Measurements from ENCODE around the gene HYAL4. TPM values are rescaled to one million over a fixed set of nuclear protein-coding genes. Genes with fewer than 3 reads are reported as not detected.

The HYAL4 gene
- total RNA-seq, 2 experiments from 2014 or later: not detected

GRCh38 chr7:123860848-123861247 is 15.9 kb downstream of the HYAL4 start:
- no peaks in the 10 kb centered on the region for H3K36me3 Mint-ChIP-seq
- H3K4me1 Mint-ChIP-seq: no peaks in the 10 kb centered on the region
- H3K4me3 Mint-ChIP-seq: no peak overlapping the region
- H3K27ac Mint-ChIP-seq: no peak overlapping the region
- ATAC-seq (no peak), DNase-seq (no peak)
- no peaks in the 10 kb centered on the region for H3K9me3 Mint-ChIP-seq (ENCODE audit: low read depth)
- peaks cover 10% of the 10 kb centered on the region for H3K27me3 Mint-ChIP-seq
- CTCF ChIA-PET: no interaction called here

DNA sequence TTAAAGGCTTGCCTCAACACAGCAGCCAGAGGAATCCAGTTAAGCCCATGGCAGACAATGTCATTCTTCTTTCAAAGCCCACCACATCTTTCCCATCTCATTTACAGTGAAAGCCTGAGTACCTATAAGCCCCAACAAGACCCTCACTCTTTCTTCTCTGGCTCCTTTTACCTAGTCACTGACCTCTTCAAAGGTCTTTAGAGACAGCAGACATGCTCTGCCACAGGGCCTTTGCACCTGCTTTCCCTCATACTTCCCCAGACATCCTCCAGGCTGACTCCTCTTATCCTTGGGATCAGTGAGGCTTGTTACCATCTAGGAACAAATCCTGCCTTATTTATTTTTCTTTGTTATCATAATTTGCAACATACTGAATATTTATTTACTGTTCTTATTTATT is 17.8 kb downstream of the HYAL4 start:
- H3K4me1 Mint-ChIP-seq: no peaks in the 10 kb centered on the region
- H3K9me3 Mint-ChIP-seq (ENCODE audit: low read depth): no peaks in the 10 kb centered on the region
- no peak overlapping the region for H3K4me3 Mint-ChIP-seq
- no peaks in the 10 kb centered on the region for H3K36me3 Mint-ChIP-seq
- ATAC-seq (no peak), DNase-seq (no peak)
- no peak overlapping the region for H3K27ac Mint-ChIP-seq
- H3K27me3 Mint-ChIP-seq: peaks cover 8% of the 10 kb centered on the region
- CTCF ChIA-PET: no interaction called here

- no peaks in the 10 kb centered on the region for H3K9me3 Mint-ChIP-seq (ENCODE audit: low read depth)
- peaks cover 8% of the 10 kb centered on the region for H3K27me3 Mint-ChIP-seq
- H3K4me3 Mint-ChIP-seq: no peak overlapping the region
- DNase-seq: no peak
- H3K27ac Mint-ChIP-seq: no peak overlapping the region
- CTCF ChIA-PET: interaction anchor here (4.1 kb wide), 1 partner anchor 182 kb away, joined by 28 read pairs; no protein-coding TSS in a partner anchor
- no peaks in the 10 kb centered on the region for H3K36me3 Mint-ChIP-seq
- no peaks in the 10 kb centered on the region for H3K4me1 Mint-ChIP-seq
- no peak for ATAC-seq
These were observed 18.5 kb downstream of the HYAL4 start for GRCh38 chr7:123863461-123863860.

- CTCF ChIA-PET: interaction anchor here (3.1 to 4.1 kb wide), 2 partner anchors 65 to 182 kb away, joined by 20 to 28 read pairs; no protein-coding TSS in a partner anchor
- Mint-ChIP-seq H3K4me1 (no peaks in the 10 kb centered on the region), H3K27ac (no peak overlapping the region), H3K27me3 (peaks cover 4% of the 10 kb centered on the region), H3K36me3 (no peaks in the 10 kb centered on the region), H3K4me3 (no peak overlapping the region), H3K9me3 (ENCODE audit: low read depth) (no peaks in the 10 kb centered on the region)
- DNase-seq (no peak), ATAC-seq (no peak)
These were observed 19.0 kb downstream of the HYAL4 start for GRCh38 chr7:123864012-123864411.

DNA sequence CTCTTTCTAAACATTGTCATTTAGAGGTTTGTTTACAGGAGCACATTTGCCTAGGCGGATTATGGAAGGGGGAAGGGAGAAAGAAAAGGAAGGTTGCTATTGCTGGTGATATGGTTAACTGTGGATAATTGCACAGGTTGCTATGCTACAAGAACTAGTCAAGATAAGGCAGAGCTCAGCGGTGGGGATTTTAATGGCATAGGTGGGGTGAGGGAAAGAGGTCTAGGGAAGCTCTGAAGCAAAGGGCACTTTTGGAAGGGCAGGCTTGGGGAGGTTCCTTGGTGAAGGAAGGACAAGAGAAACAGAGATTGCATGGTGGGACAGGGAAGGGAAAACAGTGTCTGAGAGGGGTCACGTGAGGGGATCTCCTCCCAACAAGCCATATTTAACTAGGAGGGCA is 19.5 kb downstream of the HYAL4 start:
- CTCF ChIA-PET: interaction anchor here (0.9 to 4.1 kb wide), 10 partner anchors 9 to 269 kb away, joined by 3 to 28 read pairs (median 4); partner anchors contain the start of gene WASL
- Mint-ChIP-seq H3K4me3 (no peak overlapping the region), H3K9me3 (ENCODE audit: low read depth) (no peaks in the 10 kb centered on the region)

DNA sequence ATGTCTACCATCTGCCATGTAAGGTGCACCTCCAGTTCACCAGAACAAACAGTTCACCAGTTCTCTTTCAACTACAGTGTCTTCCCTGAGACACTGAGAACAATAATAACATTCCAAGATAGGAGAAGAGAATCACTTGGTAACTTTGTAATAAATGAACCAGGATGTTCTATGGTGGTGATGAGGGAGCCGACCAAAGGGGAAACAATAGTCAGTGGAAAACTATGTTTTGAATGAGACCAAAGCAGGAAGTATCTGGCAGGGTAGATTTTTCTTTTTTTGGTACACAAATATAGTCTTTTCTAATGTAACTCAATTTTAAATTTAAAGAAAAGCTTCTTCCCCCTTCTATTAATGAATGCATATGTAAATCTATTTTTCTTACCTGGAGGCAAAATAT is 20.0 kb downstream of the HYAL4 start:
- Mint-ChIP-seq H3K36me3 (no peaks in the 10 kb centered on the region), H3K27me3 (peaks cover 4% of the 10 kb centered on the region), H3K9me3 (ENCODE audit: low read depth) (no peaks in the 10 kb centered on the region), H3K4me3 (no peak overlapping the region), H3K27ac (no peak overlapping the region), H3K4me1 (no peaks in the 10 kb centered on the region)
- DNase-seq (no peak), ATAC-seq (no peak)
- CTCF ChIA-PET: interaction anchor here (0.7 to 4.1 kb wide), 17 partner anchors 9 to 270 kb away, joined by 3 to 28 read pairs (median 3); partner anchors contain the start of gene WASL

More for the DNA sequence above, 19.5 kb downstream of the HYAL4 start:
- Mint-ChIP-seq H3K4me1 (no peaks in the 10 kb centered on the region), H3K27ac (no peak overlapping the region), H3K36me3 (no peaks in the 10 kb centered on the region), H3K27me3 (peaks cover 4% of the 10 kb centered on the region)
- DNase-seq (no peak), ATAC-seq (no peak)

GRCh38 chr7:123865517-123866117 is 20.6 kb downstream of the HYAL4 start:
- DNase-seq (peak; percentile 53), ATAC-seq (peak; percentile 66)
- no peaks in the 10 kb centered on the region for H3K4me1 Mint-ChIP-seq
- H3K36me3 Mint-ChIP-seq: no peaks in the 10 kb centered on the region
- H3K27ac Mint-ChIP-seq: no peak overlapping the region
- no peaks in the 10 kb centered on the region for H3K9me3 Mint-ChIP-seq (ENCODE audit: low read depth)
- H3K4me3 Mint-ChIP-seq: no peak overlapping the region
- CTCF ChIA-PET: interaction anchor here (0.7 to 4.1 kb wide), 17 partner anchors 10 to 270 kb away, joined by 3 to 28 read pairs (median 3); partner anchors contain the start of gene WASL
- H3K27me3 Mint-ChIP-seq: peaks cover 4% of the 10 kb centered on the region

GRCh38 chr7:123867225-123867624 is 22.3 kb downstream of the HYAL4 start:
- CTCF ChIA-PET: interaction anchor here (3.1 to 4.1 kb wide), 2 partner anchors 68 to 185 kb away, joined by 20 to 28 read pairs; no protein-coding TSS in a partner anchor
- ATAC-seq (no peak), DNase-seq (no peak)
- no peaks in the 10 kb centered on the region for H3K36me3 Mint-ChIP-seq
- no peaks in the 10 kb centered on the region for H3K4me1 Mint-ChIP-seq
- peaks cover 4% of the 10 kb centered on the region for H3K27me3 Mint-ChIP-seq
- H3K9me3 Mint-ChIP-seq (ENCODE audit: low read depth): no peaks in the 10 kb centered on the region
- H3K4me3 Mint-ChIP-seq: no peak overlapping the region
- no peak overlapping the region for H3K27ac Mint-ChIP-seq

DNA sequence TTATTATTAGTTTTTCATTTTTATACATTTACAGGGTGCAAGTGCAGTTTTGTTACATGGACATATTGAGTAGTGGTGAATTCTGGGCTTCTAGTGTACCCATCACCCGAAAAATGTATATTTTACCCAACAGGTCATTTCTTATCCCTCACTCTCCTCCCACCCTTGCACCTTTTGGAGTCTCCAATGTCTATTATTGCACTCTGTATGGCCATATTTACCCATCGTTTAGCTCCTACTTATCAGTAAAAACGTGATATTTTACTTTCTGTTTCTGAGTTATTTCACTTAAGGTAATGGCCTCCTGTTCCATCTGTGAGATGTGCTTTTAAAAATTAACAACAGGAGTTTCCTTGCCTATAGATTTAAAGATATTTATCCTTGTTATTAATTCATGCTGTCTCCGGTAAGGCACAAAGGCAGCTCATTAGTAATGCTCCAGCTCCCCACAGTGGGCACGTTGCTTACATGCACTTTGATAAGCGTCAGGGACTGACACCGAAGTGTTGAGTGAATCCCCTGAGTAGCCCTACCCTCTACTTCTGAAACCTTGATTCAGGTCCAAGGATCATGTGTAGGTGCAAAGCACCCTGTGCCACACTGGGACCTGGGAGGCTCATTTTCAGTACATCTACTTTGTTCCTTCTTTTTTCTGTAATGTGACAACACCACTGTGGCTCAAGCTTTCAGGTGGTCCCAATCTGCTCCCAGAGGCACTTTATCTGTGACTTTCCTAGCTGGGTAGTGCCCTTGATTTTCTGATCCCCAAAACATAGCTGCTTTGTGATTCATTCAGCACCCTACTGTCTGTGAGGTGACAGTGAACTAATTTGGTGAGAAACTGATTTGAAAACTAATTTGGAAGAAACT is 27.3 kb downstream of the HYAL4 start:
- Mint-ChIP-seq H3K27me3 (peaks cover 3% of the 10 kb centered on the region), H3K36me3 (no peaks in the 10 kb centered on the region), H3K4me1 (no peaks in the 10 kb centered on the region), H3K27ac (no peak overlapping the region), H3K4me3 (no peak overlapping the region), H3K9me3 (ENCODE audit: low read depth) (no peaks in the 10 kb centered on the region)
- ATAC-seq (peak; percentile 81), DNase-seq (peak; percentile 59)
- CTCF ChIA-PET: interaction anchor here (1.1 to 2.5 kb wide), 8 partner anchors 15 to 378 kb away, joined by 3 to 14 read pairs (median 6); no protein-coding TSS in a partner anchor

DNA sequence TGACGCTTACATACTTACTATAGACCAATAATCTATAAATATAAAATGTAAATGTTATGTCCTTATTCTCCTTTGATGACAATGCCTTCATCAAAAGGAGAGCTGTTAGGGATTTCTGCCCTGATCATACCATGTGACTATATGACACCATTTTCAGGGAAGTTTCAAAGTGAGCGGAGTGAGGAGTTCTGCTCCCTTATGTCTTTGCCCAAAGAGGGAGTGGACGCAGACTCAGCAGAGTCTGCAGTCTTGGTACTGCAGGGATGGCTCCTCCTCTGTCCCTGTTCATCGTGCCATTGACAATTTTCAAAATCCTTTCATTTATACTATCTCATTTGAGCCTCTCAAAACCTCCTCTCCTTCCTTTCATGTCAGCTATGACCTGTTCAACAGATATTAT is 27.9 kb downstream of the HYAL4 start:
- Mint-ChIP-seq H3K4me3 (no peak overlapping the region), H3K9me3 (ENCODE audit: low read depth) (no peaks in the 10 kb centered on the region), H3K36me3 (no peaks in the 10 kb centered on the region), H3K27ac (no peak overlapping the region), H3K4me1 (no peaks in the 10 kb centered on the region), H3K27me3 (peaks cover 3% of the 10 kb centered on the region)
- ATAC-seq (no peak), DNase-seq (no peak)
- CTCF ChIA-PET: interaction anchor here (1.1 to 2.5 kb wide), 8 partner anchors 15 to 378 kb away, joined by 3 to 14 read pairs (median 6); no protein-coding TSS in a partner anchor

- Mint-ChIP-seq H3K4me3 (no peak overlapping the region), H3K27ac (no peak overlapping the region), H3K36me3 (no peaks in the 10 kb centered on the region), H3K9me3 (ENCODE audit: low read depth) (no peaks in the 10 kb centered on the region), H3K27me3 (peaks cover 3% of the 10 kb centered on the region), H3K4me1 (no peaks in the 10 kb centered on the region)
- CTCF ChIA-PET: no interaction called here
- ATAC-seq (no peak), DNase-seq (no peak)
These were observed 31.7 kb downstream of the HYAL4 start for GRCh38 chr7:123876557-123877256.

- no peaks in the 10 kb centered on the region for H3K9me3 Mint-ChIP-seq (ENCODE audit: low read depth)
- ATAC-seq (no peak), DNase-seq (no peak)
- CTCF ChIA-PET: interaction anchor here (1.4 kb wide), 1 partner anchor 81 kb away, joined by 3 read pairs; no protein-coding TSS in a partner anchor
- peaks cover 3% of the 10 kb centered on the region for H3K27me3 Mint-ChIP-seq
- no peak overlapping the region for H3K27ac Mint-ChIP-seq
- H3K4me1 Mint-ChIP-seq: no peaks in the 10 kb centered on the region
- H3K36me3 Mint-ChIP-seq: no peaks in the 10 kb centered on the region
- H3K4me3 Mint-ChIP-seq: no peak overlapping the region
These were observed 34.7 kb downstream of the HYAL4 start for GRCh38 chr7:123879628-123880027.

GRCh38 chr7:123881300-123881699 is 36.3 kb downstream of the HYAL4 start:
- no peak overlapping the region for H3K4me3 Mint-ChIP-seq
- peaks cover 3% of the 10 kb centered on the region for H3K27me3 Mint-ChIP-seq
- no peaks in the 10 kb centered on the region for H3K4me1 Mint-ChIP-seq
- no peaks in the 10 kb centered on the region for H3K36me3 Mint-ChIP-seq
- DNase-seq: no peak
- ATAC-seq: no peak
- CTCF ChIA-PET: no interaction called here
- no peak overlapping the region for H3K27ac Mint-ChIP-seq
- H3K9me3 Mint-ChIP-seq (ENCODE audit: low read depth): no peaks in the 10 kb centered on the region
